MCF 10A (cell line): ENCODE data around the gene TSC1. TPM values are rescaled to one million over a fixed set of nuclear protein-coding genes. Genes with fewer than 3 reads are reported as not detected.

ENCODE experiments used
- BruUV-seq: library from RNA; stranded (reverse); fragments of 400-500 nt; replicated peaks from 2 replicates; lab custom pipeline; 2021; lab: Mats Ljungman, UMichigan
- CTCF ChIA-PET: fragments of 300-600 bp; sonication (Branson Sonifier 250); formaldehyde crosslinking; extraction: SDS; loops from one replicate; lab custom pipeline; 2021; ENCODE audit warnings: antibody characterized with exemption, inconsistent platforms; lab: Yijun Ruan, JAX
- POLR2A ChIA-PET: fragments of 300-600, 350-650 bp; sonication (Branson Sonifier 250); formaldehyde crosslinking; extraction: SDS; loops from one replicate; lab custom pipeline; 2020; ENCODE audit warnings: antibody characterized with exemption, inconsistent platforms; lab: Yijun Ruan, JAX
- DNase-seq: peaks from one replicate; pipeline ENCODE4 v3.0.0-alpha.2; 2018; ENCODE audit not compliant: unreplicated experiment
- H3K27ac Mint-ChIP-seq: one replicate; pipeline ENCODE4 v1.8.0; 2022; ENCODE audit warnings: mild to moderate bottlenecking, low read depth, mixed read lengths; ENCODE audit not compliant: unreplicated experiment
- H3K27me3 Mint-ChIP-seq: one replicate; pipeline ENCODE4 v1.8.0; 2022; ENCODE audit warnings: mixed read lengths; ENCODE audit not compliant: insufficient read depth, unreplicated experiment
- H3K36me3 Mint-ChIP-seq: one replicate; pipeline ENCODE4 v1.8.0; 2022; ENCODE audit warnings: mild to moderate bottlenecking, moderate library complexity, mixed read lengths; ENCODE audit not compliant: insufficient read depth, unreplicated experiment
- H3K4me1 Mint-ChIP-seq: one replicate; pipeline ENCODE4 v1.8.0; 2022; ENCODE audit warnings: mixed read lengths; ENCODE audit not compliant: insufficient read depth, unreplicated experiment
- H3K4me3 Mint-ChIP-seq: one replicate; pipeline ENCODE4 v1.8.0; 2022; ENCODE audit warnings: mild to moderate bottlenecking, moderate library complexity, mixed read lengths; ENCODE audit not compliant: unreplicated experiment
- H3K9me3 Mint-ChIP-seq: one replicate; pipeline ENCODE4 v1.8.0; 2022; ENCODE audit warnings: mixed read lengths; ENCODE audit not compliant: unreplicated experiment
- CTCF ChIP-seq: fragments of 200-600 bp; IDR thresholded peaks from one replicate; pipeline ENCODE4 v1.8.0; 2022; ENCODE audit warnings: antibody characterized with exemption, mild to moderate bottlenecking; ENCODE audit not compliant: unreplicated experiment
- intact Hi-C: fragments of 100-400 bp; cut with micrococcal nuclease; formaldehyde crosslinking; loops from 2 replicates; pipeline ENCODE4 v1.14.1; 2022
- total RNA-seq: library from RNA; stranded (reverse); gene quantifications from 2 replicates; pipeline ENCODE4 v1.2.3, GENCODE V29; 2022

TSC1 gene
- total RNA-seq, 1 experiment from 2014 or later = 36.6 TPM

- DNase-seq = no peak
- Mint-ChIP-seq H3K9me3 (no peaks in the 10 kb centered on the region), H3K27ac (no peak overlapping the region), H3K27me3 (no peaks in the 10 kb centered on the region), H3K36me3 (peaks cover 17% of the 10 kb centered on the region), H3K4me1 (peaks cover 21% of the 10 kb centered on the region), H3K4me3 (no peak overlapping the region)
- intact Hi-C loops = no loop called here
- POLR2A ChIA-PET = no interaction called here
- BruUV-seq = no TSS peak
- no peak for TF ChIP-seq CTCF
- CTCF ChIA-PET = interaction anchor here (0.6 to 1.7 kb wide), 3 partner anchors 23 to 870 kb away, joined by 4 to 8 read pairs (median 5); no protein-coding TSS in a partner anchor
Observed at GRCh38 chr9:132948482-132949050, 4.2 kb upstream of the TSC1 start.

GRCh38 chr9:132947756-132948155 lies 3.3 kb upstream of the TSC1 start:
- Mint-ChIP-seq H3K36me3 (peaks cover 17% of the 10 kb centered on the region), H3K27ac (no peak overlapping the region), H3K4me3 (no peak overlapping the region), H3K27me3 (no peaks in the 10 kb centered on the region), H3K4me1 (peaks cover 25% of the 10 kb centered on the region), H3K9me3 (no peaks in the 10 kb centered on the region)
- no peak for TF ChIP-seq CTCF
- CTCF ChIA-PET = interaction anchor here (0.8 to 1.7 kb wide), 2 partner anchors 26 to 74 kb away, joined by 4 to 8 read pairs; no protein-coding TSS in a partner anchor
- no peak for DNase-seq
- BruUV-seq = no TSS peak
- POLR2A ChIA-PET = interaction anchor here (0.6 to 7.5 kb wide), 2 partner anchors 83 to 238 kb away, joined by 3 to 32 read pairs; partner anchors contain the start of gene GTF3C5
- intact Hi-C loops = no loop called here

GRCh38 chr9:132946631-132947295 lies 2.3 kb upstream of the TSC1 start:
- CTCF ChIA-PET = interaction anchor here (0.6 to 1.7 kb wide), 4 partner anchors 27 to 1119 kb away, joined by 3 to 8 read pairs (median 4); no protein-coding TSS in a partner anchor
- Mint-ChIP-seq H3K9me3 (no peaks in the 10 kb centered on the region), H3K36me3 (peaks cover 17% of the 10 kb centered on the region), H3K27ac (no peak overlapping the region), H3K4me1 (peaks cover 25% of the 10 kb centered on the region), H3K27me3 (no peaks in the 10 kb centered on the region), H3K4me3 (no peak overlapping the region)
- BruUV-seq = no TSS peak
- no peak for TF ChIP-seq CTCF
- POLR2A ChIA-PET = interaction anchor here (7.5 kb wide), 1 partner anchor 84 kb away, joined by 32 read pairs; the partner anchor contains the start of gene GTF3C5
- DNase-seq = no peak
- intact Hi-C loops = no loop called here

GRCh38 chr9:132946211-132946610 lies 1.8 kb upstream of the TSC1 start:
- POLR2A ChIA-PET = interaction anchor here (7.5 kb wide), 1 partner anchor 85 kb away, joined by 32 read pairs; the partner anchor contains the start of gene GTF3C5
- H3K4me3 Mint-ChIP-seq = no peak overlapping the region
- intact Hi-C loops = no loop called here
- no peaks in the 10 kb centered on the region for H3K9me3 Mint-ChIP-seq
- no peak for TF ChIP-seq CTCF
- DNase-seq = no peak
- no TSS peak for BruUV-seq
- H3K27ac Mint-ChIP-seq = no peak overlapping the region
- peaks cover 17% of the 10 kb centered on the region for H3K36me3 Mint-ChIP-seq
- CTCF ChIA-PET = interaction anchor here (0.6 kb wide), 1 partner anchor 1119 kb away, joined by 3 read pairs; no protein-coding TSS in a partner anchor
- peaks cover 25% of the 10 kb centered on the region for H3K4me1 Mint-ChIP-seq
- H3K27me3 Mint-ChIP-seq = no peaks in the 10 kb centered on the region
